Non-pigmented ciliary epithelial cell (primary cell): ENCODE results near the gene CMTR2.
"Not testable (repeated sequence)": the region's sequence is repeated elsewhere in the genome, so short reads cannot be mapped to it uniquely, and the experiment has no call there.

ENCODE experiments used
- DNase-seq: peaks from one replicate; pipeline ENCODE4 v3.0.0-alpha.2; 2010; ENCODE audit warnings: low read depth

Gene CMTR2

GRCh38 chr16:71288890-71289731, at the start of gene CMTR2:
Gene CMTR2 (minus strand): TSS chr16:71289402. CDS start chr16:71285920, 3,482 bp downstream.
- peak; percentile 82 for DNase-seq

DNA sequence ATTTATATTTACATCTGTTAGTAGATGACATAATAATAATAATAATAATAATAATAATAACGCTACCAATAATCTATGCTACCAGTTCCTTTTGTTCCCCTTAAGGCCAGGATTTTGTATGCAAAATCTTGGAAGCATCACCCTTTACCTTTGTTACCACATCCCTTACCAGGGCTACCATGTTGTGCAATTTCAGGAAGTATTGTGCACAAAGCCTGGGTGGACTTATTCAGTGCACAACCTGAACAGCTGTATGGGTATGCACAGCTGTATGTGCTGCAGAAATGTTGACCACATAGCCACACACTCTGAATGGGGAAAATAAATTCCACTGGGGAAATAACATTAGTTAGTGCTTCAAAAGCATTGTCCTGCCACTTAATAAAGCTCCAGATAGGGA, 49.4 kb upstream of the CMTR2 start:
- no peak for DNase-seq

GRCh38 chr16:71338193-71338592, 49.0 kb upstream of the CMTR2 start:
- no peak for DNase-seq

DNA sequence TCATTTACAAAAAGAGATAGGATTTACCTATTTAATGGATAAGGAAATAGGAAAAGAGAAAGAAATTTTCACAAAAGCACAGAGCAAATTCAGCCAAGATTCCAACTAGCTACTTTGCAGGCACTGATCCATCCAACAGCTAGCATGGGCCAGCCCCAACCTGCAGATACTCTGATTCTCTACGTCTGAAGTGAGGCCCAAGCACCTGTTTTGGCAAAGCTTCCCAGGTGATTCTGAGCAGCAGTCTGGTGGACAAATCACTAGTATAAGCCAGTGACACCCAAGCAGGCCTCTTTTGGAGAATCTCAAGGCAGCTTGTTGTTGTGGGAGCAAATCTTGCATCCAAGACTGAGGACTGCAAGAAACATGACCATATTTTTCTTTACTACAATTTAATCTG, 48.4 kb upstream of the CMTR2 start:
- no peak for DNase-seq

DNA sequence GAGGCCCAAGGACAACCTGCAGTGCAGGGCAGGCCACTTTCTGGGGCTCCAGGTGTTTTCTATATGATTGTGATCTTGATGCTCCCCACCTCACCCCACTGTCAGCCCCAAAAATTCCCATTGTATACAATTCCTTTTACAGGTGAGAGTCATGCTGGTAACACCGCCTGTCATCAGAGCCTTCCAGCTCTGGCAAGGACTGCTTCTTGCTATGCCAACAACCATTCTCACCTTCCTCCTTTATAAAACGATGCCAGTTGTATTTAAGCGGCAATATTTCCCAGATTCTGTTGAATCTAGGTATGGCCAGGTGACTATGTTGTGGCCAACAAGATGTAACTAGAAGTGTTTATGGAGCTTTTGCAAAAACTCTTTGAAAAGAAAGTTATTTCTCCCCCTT, 38.9 kb upstream of the CMTR2 start:
- no peak for DNase-seq

GRCh38 chr16:71327720-71328119, 38.5 kb upstream of the CMTR2 start:
- DNase-seq = no peak

GRCh38 chr16:71319999-71320398, 30.8 kb upstream of the CMTR2 start:
- DNase-seq = no peak

DNA sequence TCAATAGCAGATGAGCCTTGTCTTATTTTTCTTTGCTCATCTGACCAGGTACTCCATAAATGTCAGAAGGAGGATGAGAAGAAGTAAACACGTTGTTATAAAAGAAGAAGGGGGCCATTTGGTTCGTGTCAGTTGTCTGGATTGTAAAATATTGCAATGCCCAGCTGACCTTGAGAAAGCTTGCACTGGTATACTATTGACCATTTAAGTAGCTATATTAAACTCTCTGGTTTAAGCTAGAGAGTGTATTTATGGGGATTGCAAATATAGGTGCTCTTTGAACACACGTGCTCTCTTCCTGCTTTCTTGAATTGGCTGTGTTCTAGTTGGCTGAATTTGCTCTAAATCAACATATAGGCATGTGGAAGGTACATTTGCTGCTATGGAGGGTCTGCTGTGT, 26.1 kb upstream of the CMTR2 start:
- DNase-seq = no peak

GRCh38 chr16:71313591-71313990, 24.4 kb upstream of the CMTR2 start:
- not testable (repeated sequence) for DNase-seq

DNA sequence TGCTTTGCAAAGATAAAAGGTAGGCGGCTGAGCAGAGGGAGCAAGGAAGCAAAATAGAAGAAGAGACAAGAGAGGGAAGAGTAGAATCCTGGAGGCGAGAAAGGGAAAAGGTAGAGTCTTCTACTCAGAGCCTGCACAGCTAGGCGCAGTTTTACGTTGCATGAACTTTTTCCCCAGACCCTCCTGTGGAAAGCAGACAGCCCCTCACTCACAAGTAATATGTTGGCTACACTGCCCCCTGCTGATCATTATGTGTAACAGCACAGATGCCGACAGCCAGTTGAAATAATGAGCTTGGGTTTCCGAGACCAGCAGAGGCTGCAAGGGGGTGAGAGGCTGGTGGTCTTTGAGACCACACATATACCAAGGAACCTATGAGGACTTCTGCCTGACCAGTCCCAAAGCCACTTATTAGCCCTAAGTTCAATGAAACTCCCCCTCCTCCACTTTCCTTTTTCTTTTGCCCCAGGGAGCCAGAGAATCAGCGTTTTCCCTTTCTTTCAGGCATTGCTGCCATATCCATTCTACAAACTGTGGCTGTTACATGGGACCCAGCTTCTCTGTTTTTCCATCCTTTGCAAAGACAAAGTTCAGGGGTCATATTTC, 22.5 kb upstream of the CMTR2 start:
- no peak for DNase-seq

GRCh38 chr16:71303938-71304337, 14.7 kb upstream of the CMTR2 start:
- no peak for DNase-seq

DNA sequence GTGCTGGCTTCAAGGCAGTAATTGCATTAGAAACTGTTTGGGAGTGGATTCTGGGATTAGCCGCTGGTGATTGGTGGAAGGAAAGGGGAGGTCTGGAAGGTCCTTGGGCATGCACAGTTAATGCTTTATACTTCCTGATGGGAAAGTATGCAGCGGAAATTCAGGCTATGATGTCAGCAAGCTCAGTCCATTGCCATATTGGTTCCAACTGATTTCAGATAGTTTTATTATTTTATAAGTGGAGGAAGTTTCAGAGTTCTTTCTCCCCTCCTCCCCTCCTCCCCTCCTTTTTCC, 8.1 kb upstream of the CMTR2 start:
- no peak for DNase-seq

GRCh38 chr16:71296584-71297340, 7.6 kb upstream of the CMTR2 start:
- no peak for DNase-seq

DNA sequence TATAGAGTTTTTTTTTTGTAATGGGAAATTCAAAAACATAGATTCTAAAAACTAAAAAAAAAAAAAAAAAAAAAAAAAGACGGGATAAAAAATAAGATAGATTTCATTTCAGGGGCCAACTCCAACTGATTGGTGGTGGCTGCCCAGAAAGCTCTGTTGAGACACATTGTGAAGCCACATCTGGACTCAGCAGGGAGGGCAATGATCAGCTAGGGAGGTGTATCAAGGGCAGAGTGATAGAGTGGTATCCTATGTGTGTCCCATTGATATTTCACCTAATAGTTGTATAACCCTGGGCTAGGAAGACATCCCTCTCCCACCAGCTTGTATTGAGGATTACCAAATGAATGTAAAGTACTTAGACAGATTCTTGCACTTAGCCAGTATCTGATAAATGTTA, 6.7 kb upstream of the CMTR2 start:
- no peak for DNase-seq

DNA sequence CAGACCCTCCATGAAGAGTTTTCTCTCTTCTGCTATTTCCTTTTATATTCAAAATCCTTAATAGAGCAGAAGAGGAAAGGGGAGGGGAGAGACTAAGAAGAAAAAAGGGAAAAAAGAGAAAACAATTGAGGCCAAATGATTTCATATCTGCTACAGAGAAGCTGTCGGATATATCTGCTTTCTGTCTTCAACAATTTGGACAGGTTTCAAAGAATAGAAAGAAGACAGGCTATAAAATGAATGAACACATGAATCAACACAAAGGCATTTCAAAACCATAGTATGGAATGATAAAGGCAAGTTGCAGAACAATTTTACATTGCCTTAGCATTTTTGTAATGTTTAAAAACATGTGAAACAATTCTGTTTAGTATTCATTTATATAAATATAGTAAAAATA, 4.7 kb upstream of the CMTR2 start:
- DNase-seq = no peak

GRCh38 chr16:71292095-71292494, 2.9 kb upstream of the CMTR2 start:
- DNase-seq = not testable (repeated sequence)

DNA sequence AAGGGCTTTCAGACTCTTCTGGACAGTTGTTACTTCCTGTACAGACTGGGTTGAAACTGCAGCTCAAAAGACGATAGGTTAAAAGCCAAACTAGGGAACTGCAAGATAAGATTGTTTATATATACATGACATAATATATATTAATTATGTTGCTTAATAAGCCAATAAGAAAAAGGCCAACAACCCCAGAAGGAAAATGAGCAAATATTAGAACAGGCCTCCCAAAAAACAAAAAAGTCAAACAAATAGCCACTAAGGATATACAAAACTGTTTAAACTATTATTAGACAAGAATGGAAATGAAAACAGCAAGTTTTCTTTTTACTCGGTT, 495 bp upstream of the CMTR2 start:
- no peak for DNase-seq

- DNase-seq = no peak
Measured at GRCh38 chr16:71288570-71288889, 672 bp downstream of the CMTR2 start.

DNA sequence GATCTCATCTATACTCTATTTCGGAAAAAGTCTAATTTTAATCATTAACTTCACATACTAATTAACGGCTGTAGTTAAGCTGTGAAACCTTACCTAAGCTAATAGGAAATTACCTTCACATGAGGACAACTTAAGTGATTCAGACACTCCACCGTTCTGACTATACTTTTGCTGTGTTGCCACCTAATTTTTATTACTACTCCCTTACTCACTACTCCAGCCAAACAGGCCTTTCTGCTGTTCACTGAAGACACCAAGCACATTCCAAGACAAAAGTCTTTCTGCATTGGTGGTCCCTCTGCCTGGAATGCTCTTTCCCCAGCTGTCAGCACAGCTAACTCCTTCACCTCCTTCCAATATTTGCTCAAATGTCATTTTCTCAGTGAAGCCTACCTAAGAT, 1.3 kb downstream of the CMTR2 start:
- no peak for DNase-seq

DNA sequence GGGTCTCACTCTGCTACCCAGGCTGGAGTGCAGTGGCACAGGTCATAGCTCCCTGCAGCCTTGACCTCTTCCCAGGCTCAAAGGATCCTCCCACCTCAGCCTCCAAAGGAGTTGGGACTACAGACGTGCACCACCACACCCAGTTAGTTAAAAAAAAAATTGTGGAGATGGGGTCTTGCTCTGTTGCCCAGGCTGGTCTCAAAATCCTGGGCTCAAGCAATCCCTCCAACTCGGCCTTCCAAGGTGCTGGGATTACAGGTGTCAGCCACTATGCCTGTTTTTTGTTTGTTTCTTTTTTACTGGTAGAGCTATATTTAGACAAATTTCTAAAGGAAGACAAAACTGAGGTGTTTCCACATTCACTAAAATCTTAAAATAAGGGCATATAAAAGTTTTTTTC, 1.7 kb downstream of the CMTR2 start:
- no peak for DNase-seq

DNA sequence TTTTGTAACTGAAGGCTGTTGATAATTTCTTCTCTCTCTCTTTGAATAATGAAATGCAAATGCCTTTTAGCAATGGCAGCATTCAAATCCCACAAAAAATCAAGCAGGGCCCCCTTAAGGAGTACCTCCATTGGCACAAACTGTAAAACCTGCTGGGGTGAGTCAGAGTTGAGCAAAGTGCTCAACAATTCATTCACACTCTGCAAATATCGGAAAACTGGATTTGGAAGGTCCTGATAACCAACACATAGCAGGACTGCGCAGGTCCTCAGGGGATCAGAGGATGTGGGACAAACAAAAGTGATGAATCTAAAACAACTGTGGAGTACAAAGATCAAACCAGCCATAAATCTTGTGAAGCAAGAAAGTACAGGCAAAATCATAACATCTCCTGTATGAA, 5.6 kb downstream of the CMTR2 start:
- no peak for DNase-seq

DNA sequence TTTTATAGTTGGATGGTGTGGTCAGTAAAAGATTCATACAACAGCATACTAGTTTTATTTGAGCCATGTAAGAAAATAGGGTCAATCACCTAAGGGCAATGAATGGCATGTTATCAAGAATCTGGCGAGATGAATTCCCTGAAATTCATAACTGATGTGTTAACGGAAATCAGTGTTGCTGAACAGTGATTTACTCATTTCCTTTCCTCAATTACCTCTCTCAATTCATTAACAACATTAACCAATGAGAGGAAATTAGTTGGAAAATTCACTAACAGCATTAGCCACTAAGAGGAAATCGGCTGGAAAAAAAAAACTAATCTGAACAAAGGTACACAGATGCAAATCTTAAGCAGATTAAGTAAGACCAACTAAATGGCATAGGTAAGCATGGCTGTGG, 6.3 kb downstream of the CMTR2 start:
- no peak for DNase-seq

GRCh38 chr16:71276589-71277334, 12.4 kb downstream of the CMTR2 start:
- no peak for DNase-seq
